Panc1 (cell line): ENCODE results near the gene SBF1.

Experiments used
- CTCF ChIP-seq: fragments of 450-650 bp; IDR thresholded peaks from 2 replicates; pipeline ENCODE4 v1.5.1; 2017; ENCODE audit warnings: mild to moderate bottlenecking
- REST ChIP-seq, 2 experiments: IDR thresholded peaks; 2 replicates each; pipeline ENCODE4 v1.6.1; 2011 to 2012; ENCODE audit warnings: low read depth in 2 of 2, control low read depth in 1 of 2, low read length in 1 of 2, mild to moderate bottlenecking in 1 of 2, moderate library complexity in 1 of 2; ENCODE audit not compliant: insufficient read depth in 1 of 2

GRCh38 chr22:50396751-50397370 lies 78.0 kb downstream of the SBF1 start:
- no peak for TF ChIP-seq REST (IDR thresholded peaks at IDR 0.05; ENCODE audit: insufficient read depth in 1 of 2, low read depth in 2 of 2, low read length in 1 of 2)
- no peak for TF ChIP-seq CTCF
